Subcutaneous adipose tissue (tissue), 4 donors: Measurements from ENCODE around the gene AP1AR. TPM values are rescaled to one million over a fixed set of nuclear protein-coding genes. Genes with fewer than 3 reads are reported as not detected.

ENCODE experiments used
- total RNA-seq, 4 donors: library from RNA; depleted of rRNA; stranded (reverse); fragments of >200 nt; gene quantifications; one replicate each; pipeline ENCODE4 v1.1.0, GENCODE V29; 2016
- TF ChIP-seq, protein P1 (sequence below): fragments of 450-650 bp; IDR thresholded peaks from one replicate; pipeline ENCODE4 v1.5.1; 2016; ENCODE audit warnings: low read depth, mild to moderate bottlenecking, control low read depth, antibody characterized with exemption, moderate library complexity

The AP1AR gene
- total RNA-seq, 4 donors from 2014 or later = 17.2 to 24.1 (median 20.8) TPM

GRCh38 chr4:112315446-112315845, 83.9 kb downstream of the AP1AR start:
- TF ChIP-seq, protein P1, sequence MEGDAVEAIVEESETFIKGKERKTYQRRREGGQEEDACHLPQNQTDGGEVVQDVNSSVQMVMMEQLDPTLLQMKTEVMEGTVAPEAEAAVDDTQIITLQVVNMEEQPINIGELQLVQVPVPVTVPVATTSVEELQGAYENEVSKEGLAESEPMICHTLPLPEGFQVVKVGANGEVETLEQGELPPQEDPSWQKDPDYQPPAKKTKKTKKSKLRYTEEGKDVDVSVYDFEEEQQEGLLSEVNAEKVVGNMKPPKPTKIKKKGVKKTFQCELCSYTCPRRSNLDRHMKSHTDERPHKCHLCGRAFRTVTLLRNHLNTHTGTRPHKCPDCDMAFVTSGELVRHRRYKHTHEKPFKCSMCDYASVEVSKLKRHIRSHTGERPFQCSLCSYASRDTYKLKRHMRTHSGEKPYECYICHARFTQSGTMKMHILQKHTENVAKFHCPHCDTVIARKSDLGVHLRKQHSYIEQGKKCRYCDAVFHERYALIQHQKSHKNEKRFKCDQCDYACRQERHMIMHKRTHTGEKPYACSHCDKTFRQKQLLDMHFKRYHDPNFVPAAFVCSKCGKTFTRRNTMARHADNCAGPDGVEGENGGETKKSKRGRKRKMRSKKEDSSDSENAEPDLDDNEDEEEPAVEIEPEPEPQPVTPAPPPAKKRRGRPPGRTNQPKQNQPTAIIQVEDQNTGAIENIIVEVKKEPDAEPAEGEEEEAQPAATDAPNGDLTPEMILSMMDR = no peak

DNA sequence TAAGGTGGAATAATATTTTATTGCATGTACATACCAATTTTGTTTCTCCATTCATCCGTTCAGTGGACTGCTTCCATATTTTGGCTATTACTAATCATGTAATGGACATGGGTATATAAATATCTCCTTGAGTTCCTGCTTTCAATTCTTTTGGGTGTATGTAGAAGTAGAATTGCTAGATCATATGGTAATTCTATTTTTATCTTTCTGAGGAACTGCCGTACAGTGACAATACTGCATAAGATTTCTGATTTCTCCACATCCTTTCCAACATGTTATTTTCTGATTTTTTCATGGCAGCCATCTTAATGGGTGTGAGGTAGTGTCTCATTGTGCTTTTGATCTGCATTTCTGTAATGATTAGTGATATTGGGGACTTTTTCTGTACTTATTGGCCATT, 84.8 kb downstream of the AP1AR start:
- TF ChIP-seq, protein P1 = no peak

DNA sequence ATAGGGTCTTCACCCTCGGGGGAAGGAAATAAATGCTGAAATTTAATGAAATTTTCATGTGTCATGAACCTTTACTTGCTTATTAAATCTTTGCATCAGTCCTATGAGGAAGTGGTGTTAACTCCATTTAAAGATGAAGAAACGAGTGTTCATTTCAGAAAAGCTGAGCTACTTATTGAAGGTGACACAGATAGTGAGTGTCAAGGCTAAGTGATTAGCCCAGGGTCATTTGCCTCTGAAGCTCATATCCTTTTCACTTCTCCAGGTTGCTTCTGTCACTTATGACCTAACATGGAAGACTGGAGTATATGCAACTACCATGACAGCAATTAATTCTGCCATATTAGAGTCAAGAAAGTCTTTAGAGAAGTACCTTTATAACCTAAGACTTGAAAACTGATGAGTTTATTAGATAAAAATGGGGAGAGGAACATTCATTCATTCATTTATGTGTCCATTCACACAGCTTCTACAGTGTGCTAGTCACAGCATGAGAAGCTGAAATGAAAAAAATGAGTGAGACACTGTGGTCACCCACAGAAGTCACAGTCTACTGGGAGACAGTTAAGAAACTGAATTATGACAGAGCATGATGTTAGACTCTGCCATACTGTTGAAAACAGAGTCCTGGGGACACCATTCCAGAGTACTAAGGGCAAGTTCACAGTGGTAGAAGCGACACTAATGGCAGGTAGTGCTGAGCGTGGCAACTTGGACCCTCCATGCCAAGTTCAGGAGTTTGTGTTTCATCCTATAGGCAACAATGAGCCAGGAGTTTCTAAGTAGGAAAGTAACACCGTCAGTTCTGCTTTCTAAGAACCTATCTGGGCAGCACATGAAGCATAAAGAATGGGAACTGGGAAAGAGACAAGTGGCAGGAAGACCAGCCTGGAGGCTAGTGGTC, 86.9 kb downstream of the AP1AR start:
- TF ChIP-seq, protein P1 = no peak

Other genes with a start within 250 kb of the AP1AR start
- gene FAM241A, start 86.3 kb upstream of the AP1AR start, total RNA-seq = 10 to 100 TPM in 2 of 4 donors, 1 to 10 TPM in 2; 6.4 to 26.1 (median 14.4) TPM
- gene TIFA, start 54.1 kb downstream of the AP1AR start, total RNA-seq = 1 to 10 TPM; 2.1 to 4.6 (median 2.5) TPM
- gene ALPK1, start 65.6 kb downstream of the AP1AR start, total RNA-seq = 10 to 100 TPM; 17.1 to 34.8 (median 25.8) TPM